Testis (tissue), 3 donors: Measurements from ENCODE around the gene TNRC6C. TPM values are rescaled to one million over a fixed set of nuclear protein-coding genes. Genes with fewer than 3 reads are reported as not detected.

ENCODE experiments used
- DNase-seq: peaks from one replicate; pipeline ENCODE4 v3.0.0-alpha.2; 2019
- H3K27ac ChIP-seq, 2 donors: fragments of 200-600 bp; sonication (generic); one replicate each; pipeline ENCODE4 v1.5.1; 2019
- H3K27me3 ChIP-seq: fragments of 200-600 bp; sonication (generic); one replicate; pipeline ENCODE4 v1.5.1; 2019
- H3K36me3 ChIP-seq: fragments of 200-600 bp; sonication (generic); one replicate; pipeline ENCODE4 v1.5.1; 2017; ENCODE audit warnings: low read depth; ENCODE audit errors: missing control alignments
- H3K4me1 ChIP-seq: fragments of 200-600 bp; sonication (generic); one replicate; pipeline ENCODE4 v1.5.1; 2019
- H3K4me3 ChIP-seq, 2 donors: fragments of 200-600 bp; sonication (generic); one replicate each; pipeline ENCODE4 v1.5.1; 2017 to 2019
- H3K9me3 ChIP-seq: fragments of 200-600 bp; sonication (generic); one replicate; pipeline ENCODE4 v1.5.1; 2017
- POLR2A ChIP-seq: fragments of 450-650 bp; IDR thresholded peaks from one replicate; pipeline ENCODE4 v1.6.1; 2017; ENCODE audit warnings: antibody characterized with exemption, mild to moderate bottlenecking, moderate library complexity
- WGBS, 2 donors: methylation state at CpG; one replicate each; pipeline ENCODE4 v1.1.5; 2018; 5-methylcytosine and 5-hydroxymethylcytosine counted together
- intact Hi-C: fragments of 100-400 bp; cut with DNase I; formaldehyde crosslinking; loops from one replicate; pipeline ENCODE4 v1.15.1; 2023; ENCODE audit warnings: low total_unique reads
- polyA plus RNA-seq: library from polyadenylated mRNA; stranded (reverse); fragments of 350-450 nt; fragmentation: Illumina TruSeq; extraction: RNeasy Lipid Tissue Mini Kit (QIAGEN cat#74804); gene quantifications from one replicate; pipeline ENCODE4 v1.2.3, GENCODE V29; 2014; ENCODE audit warnings: low read depth, low replicate concordance; ENCODE audit not compliant: insufficient read depth
- total RNA-seq, 2 donors: library from RNA; depleted of rRNA; stranded (reverse); fragments of >200 nt; gene quantifications; one replicate each; pipeline ENCODE4 v1.2.3, GENCODE V29; 2016
- TF ChIP-seq, protein P1 (sequence below), 3 experiments: fragments of 450-650 bp in 2 of 3; fragments of 200-600 bp in 1 of 3; sonication (generic) in 1 of 3; IDR thresholded peaks; one replicate each; pipeline ENCODE4 v1.5.1; 2016 to 2019; ENCODE audit warnings: antibody characterized with exemption in 3 of 3, mild to moderate bottlenecking in 2 of 3, moderate library complexity in 1 of 3

Gene TNRC6C
- total and polyA plus RNA-seq, 3 donors from 2014 or later: 26.2 to 35.6 (median 27.4) TPM

DNA sequence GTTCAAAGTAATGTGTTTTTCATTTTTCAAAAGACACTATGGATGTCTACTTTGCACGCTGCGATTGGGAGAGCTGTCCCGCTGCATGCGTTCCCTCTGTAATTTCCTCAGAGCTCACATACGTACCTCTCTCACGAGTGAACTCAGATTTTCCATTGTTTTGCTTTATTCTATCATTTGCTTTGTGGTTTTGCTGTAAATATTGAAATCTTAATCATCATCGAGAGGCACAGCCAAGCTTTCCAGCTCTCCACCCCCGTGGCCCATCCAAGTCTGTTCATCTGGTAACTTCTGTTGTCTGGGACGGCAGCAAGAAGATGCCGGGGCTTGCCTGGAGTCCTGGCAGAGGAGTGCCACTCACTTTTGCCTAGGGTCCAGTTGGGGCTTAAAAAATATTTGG lies 149.0 kb downstream of the TNRC6C start:
- 71 to 72% methylated on average over 10 of the region's 10 CpGs for WGBS, 2 donors
- no peak overlapping the region for H3K27ac ChIP-seq

DNA sequence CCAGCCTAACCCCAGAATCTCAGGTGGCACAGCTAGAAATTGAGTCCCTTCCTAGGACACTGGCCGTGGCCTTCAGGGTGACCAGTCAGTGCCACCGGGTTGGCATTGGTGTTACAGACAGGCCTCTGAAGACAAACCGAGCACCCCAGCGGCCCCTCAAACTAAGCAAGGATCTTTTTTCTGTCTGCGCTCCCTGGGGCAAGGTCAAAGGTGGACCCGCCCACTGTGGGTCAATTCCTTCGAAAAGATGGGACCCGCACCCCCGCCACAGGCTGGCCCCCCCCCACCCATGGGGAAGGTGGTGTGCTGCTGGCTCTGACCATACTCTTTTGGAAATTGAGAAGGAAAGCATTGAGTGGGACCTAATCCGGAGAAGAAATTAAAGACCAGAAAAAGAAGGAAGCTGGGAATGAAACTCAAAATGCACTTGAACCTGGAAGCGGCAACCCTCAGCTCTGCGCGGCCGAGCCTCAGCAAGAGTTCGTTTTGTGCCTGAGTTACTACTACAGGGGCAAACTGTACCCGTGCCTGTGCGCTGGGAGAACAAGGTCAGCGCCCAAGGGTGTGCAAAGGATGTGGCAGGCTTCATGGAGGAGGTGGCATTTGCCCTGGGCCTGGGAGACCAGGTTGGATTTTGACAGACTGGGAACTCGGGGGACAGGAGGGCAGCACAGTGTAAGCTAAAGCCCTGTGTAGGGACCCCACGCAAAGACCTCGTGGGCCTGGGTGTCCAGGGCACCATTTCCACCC lies 149.6 kb downstream of the TNRC6C start:
- intact Hi-C loops: no loop called here
- DNase-seq: no peak
- Histone ChIP-seq H3K27me3 (no peaks in the 10 kb centered on the region), H3K4me1 (peaks cover 8% of the 10 kb centered on the region), H3K4me3 (no peak overlapping the region), H3K27ac (no peak overlapping the region), H3K9me3 (no peaks in the 10 kb centered on the region), H3K36me3 (no peaks in the 10 kb centered on the region)
- no peak for TF ChIP-seq POLR2A
- TF ChIP-seq, protein P1, sequence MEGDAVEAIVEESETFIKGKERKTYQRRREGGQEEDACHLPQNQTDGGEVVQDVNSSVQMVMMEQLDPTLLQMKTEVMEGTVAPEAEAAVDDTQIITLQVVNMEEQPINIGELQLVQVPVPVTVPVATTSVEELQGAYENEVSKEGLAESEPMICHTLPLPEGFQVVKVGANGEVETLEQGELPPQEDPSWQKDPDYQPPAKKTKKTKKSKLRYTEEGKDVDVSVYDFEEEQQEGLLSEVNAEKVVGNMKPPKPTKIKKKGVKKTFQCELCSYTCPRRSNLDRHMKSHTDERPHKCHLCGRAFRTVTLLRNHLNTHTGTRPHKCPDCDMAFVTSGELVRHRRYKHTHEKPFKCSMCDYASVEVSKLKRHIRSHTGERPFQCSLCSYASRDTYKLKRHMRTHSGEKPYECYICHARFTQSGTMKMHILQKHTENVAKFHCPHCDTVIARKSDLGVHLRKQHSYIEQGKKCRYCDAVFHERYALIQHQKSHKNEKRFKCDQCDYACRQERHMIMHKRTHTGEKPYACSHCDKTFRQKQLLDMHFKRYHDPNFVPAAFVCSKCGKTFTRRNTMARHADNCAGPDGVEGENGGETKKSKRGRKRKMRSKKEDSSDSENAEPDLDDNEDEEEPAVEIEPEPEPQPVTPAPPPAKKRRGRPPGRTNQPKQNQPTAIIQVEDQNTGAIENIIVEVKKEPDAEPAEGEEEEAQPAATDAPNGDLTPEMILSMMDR (IDR thresholded peaks at IDR 0.05): no peak
- 90 to 91% methylated on average over 20 to 21 of the region's 21 CpGs for WGBS, 2 donors

More for the DNA sequence above, 149.0 kb downstream of the TNRC6C start:
- no peak overlapping the region for H3K4me3 ChIP-seq
- H3K4me1 ChIP-seq: peaks cover 8% of the 10 kb centered on the region
- no peaks in the 10 kb centered on the region for H3K27me3 ChIP-seq
- no peak for TF ChIP-seq POLR2A
- TF ChIP-seq, protein P1 (IDR thresholded peaks at IDR 0.05): no peak
- DNase-seq: no peak
- intact Hi-C loops: no loop called here
- no peaks in the 10 kb centered on the region for H3K36me3 ChIP-seq
- no peaks in the 10 kb centered on the region for H3K9me3 ChIP-seq

DNA sequence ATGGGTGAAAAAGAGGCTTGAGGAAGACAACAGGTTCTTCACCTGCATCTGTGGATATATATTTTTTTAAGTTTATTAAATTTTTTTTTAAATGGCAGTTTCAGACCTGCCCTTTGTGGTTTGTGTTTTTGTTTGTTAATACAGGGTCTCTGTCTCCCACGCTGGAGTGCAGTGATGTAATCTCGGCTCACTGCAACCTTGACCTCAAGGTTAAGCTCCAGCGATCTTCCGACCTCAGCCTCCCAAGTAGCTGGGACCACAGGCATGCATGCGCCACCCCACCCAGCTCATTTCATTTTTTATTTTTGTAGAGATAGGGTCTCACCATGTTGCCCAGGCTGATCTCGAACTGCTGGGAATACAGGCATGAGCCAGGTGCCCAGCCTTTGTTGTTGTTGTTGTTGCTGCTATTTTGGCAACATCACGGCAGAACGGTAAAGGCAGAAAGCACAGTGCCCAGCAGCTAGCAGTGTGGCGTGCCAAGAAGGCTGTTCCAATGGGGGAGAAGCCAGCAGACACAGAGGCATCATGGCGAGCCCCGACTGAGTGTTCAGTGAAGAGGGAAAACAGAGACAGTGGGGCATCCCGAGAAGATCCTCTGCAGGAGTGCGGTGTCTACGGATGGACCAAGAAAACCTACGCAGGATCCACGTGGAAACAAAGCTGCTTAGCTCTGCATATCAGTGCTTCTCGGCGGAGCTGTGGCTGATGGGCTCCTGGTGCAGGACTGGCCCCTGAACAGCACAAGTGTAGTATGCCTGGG lies 150.4 kb downstream of the TNRC6C start:
- Histone ChIP-seq H3K4me3 (no peak overlapping the region), H3K36me3 (no peaks in the 10 kb centered on the region), H3K27me3 (no peaks in the 10 kb centered on the region), H3K27ac (no peak overlapping the region), H3K4me1 (peaks cover 8% of the 10 kb centered on the region), H3K9me3 (no peaks in the 10 kb centered on the region)
- TF ChIP-seq, protein P1 (IDR thresholded peaks at IDR 0.05): no peak
- TF ChIP-seq POLR2A: no peak
- DNase-seq: no peak
- intact Hi-C loops: no loop called here
- 63 to 66% methylated on average over 18 of the region's 18 CpGs for WGBS, 2 donors

DNA sequence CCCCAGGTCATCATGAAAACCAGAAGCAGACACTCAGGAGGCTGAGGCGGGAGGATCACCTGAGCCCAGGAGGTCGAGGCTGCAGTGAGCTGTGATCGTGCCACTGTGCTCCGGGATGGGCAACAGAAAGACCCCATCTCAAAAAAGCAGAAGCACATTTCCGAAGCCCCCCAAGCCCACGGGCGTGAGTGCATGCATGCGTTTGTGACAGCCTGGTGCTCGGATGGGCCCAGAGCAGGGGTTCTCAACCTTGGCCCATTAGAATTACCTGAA lies 150.9 kb downstream of the TNRC6C start:
- no peak overlapping the region for H3K4me3 ChIP-seq
- H3K9me3 ChIP-seq: no peaks in the 10 kb centered on the region
- no peak for DNase-seq
- intact Hi-C loops: no loop called here
- TF ChIP-seq POLR2A: no peak
- TF ChIP-seq, protein P1 (IDR thresholded peaks at IDR 0.05): no peak
- no peaks in the 10 kb centered on the region for H3K27me3 ChIP-seq
- no peaks in the 10 kb centered on the region for H3K36me3 ChIP-seq
- no peak overlapping the region for H3K27ac ChIP-seq
- 73 to 93% methylated on average over 8 to 9 of the region's 9 CpGs for WGBS, 2 donors
- peaks cover 8% of the 10 kb centered on the region for H3K4me1 ChIP-seq
